ENCODE measurements around the gene NEURL1.

DNA sequence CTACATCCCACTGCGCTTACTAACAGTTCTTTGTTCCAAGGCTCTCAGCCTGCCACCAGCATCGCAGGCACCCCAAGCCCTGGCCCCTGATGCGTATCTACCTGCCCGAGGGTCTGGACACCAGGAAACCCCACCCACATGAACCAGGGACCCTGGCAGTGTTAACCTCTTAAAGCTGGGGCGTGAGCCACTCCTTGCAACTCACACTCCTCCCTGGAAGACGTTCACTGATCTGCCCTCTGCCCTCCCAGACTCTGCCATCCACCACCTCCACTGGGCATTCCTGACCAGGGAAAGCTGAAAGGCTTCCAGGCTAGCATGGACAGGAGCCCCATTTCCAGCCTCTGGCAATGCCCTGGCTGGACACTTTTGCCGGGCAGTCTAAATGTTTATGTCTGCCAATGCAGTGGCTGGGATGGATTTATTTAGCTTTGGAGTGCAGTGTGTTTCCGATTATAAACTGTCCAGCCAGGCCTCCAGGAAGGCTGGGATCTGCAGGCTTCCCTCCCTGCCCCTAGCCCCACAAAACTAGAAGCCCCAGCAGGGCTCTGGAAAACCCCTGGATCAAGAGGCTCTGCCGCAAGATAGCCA lies 117.5 kb downstream of the NEURL1 start:
- TF ChIP-seq POLR2A (IDR thresholded peaks at IDR 0.05) (no peak), CTCF (IDR thresholded peaks at IDR 0.05) (no peak)

All from stomach (tissue), 4 donors.